ENCODE data around the gene ZNF507.
A peak's percentile ranks its signal among the peaks of the same experiment; 100 is the strongest.

ZNF507 gene

GRCh38 chr19:32345261-32346207, at the start of gene ZNF507:
TSS of gene ZNF507 (plus strand) at chr19:32345610. CDS start at chr19:32352831, 7,221 bp downstream.
- peak within 1 kb of the TSS; percentile 99 for H3K4me3 Mint-ChIP-seq
- peak within 1 kb of the TSS; percentile 97 for H3K27ac Mint-ChIP-seq
- peak; percentile 92 for DNase-seq
- H3K4me1 Mint-ChIP-seq (ENCODE audit: low read depth) = peaks cover 41% of the 10 kb centered on the region
- H3K9me3 Mint-ChIP-seq = peaks cover 3% of the 10 kb centered on the region
- H3K36me3 Mint-ChIP-seq (ENCODE audit: low read depth) = peaks cover 48% of the 10 kb centered on the region
- peaks cover 3% of the 10 kb centered on the region for H3K27me3 Mint-ChIP-seq

GRCh38 chr19:32296694-32297093, 48.7 kb upstream of the ZNF507 start:
- H3K27ac Mint-ChIP-seq = no peak overlapping the region
- H3K9me3 Mint-ChIP-seq = peaks cover 10% of the 10 kb centered on the region
- H3K36me3 Mint-ChIP-seq (ENCODE audit: low read depth) = no peaks in the 10 kb centered on the region
- H3K4me3 Mint-ChIP-seq = no peak overlapping the region
- DNase-seq = no peak
- no peaks in the 10 kb centered on the region for H3K4me1 Mint-ChIP-seq (ENCODE audit: low read depth)
- H3K27me3 Mint-ChIP-seq = peaks cover 10% of the 10 kb centered on the region

- H3K27me3 Mint-ChIP-seq = peaks cover 43% of the 10 kb centered on the region
- no peak for DNase-seq
- peaks cover 23% of the 10 kb centered on the region for H3K9me3 Mint-ChIP-seq
- H3K36me3 Mint-ChIP-seq (ENCODE audit: low read depth) = no peaks in the 10 kb centered on the region
- H3K4me1 Mint-ChIP-seq (ENCODE audit: low read depth) = no peaks in the 10 kb centered on the region
- H3K4me3 Mint-ChIP-seq = no peak overlapping the region
- no peak overlapping the region for H3K27ac Mint-ChIP-seq
These were observed 42.6 kb upstream of the ZNF507 start for GRCh38 chr19:32302778-32303177.

GRCh38 chr19:32303193-32303592, 42.2 kb upstream of the ZNF507 start:
- Mint-ChIP-seq H3K4me1 (ENCODE audit: low read depth) (no peaks in the 10 kb centered on the region), H3K27me3 (peaks cover 47% of the 10 kb centered on the region), H3K9me3 (peaks cover 23% of the 10 kb centered on the region), H3K27ac (no peak overlapping the region), H3K4me3 (no peak overlapping the region), H3K36me3 (ENCODE audit: low read depth) (no peaks in the 10 kb centered on the region)
- DNase-seq = no peak

GRCh38 chr19:32307591-32307990, 37.8 kb upstream of the ZNF507 start:
- Mint-ChIP-seq H3K4me3 (no peak overlapping the region), H3K27me3 (peaks cover 67% of the 10 kb centered on the region), H3K4me1 (ENCODE audit: low read depth) (no peaks in the 10 kb centered on the region), H3K27ac (no peak overlapping the region), H3K36me3 (ENCODE audit: low read depth) (no peaks in the 10 kb centered on the region), H3K9me3 (peaks cover 11% of the 10 kb centered on the region)
- DNase-seq = no peak

GRCh38 chr19:32308431-32309077, 36.9 kb upstream of the ZNF507 start:
- Mint-ChIP-seq H3K27ac (no peak overlapping the region), H3K27me3 (peaks cover 67% of the 10 kb centered on the region), H3K4me3 (no peak overlapping the region)

GRCh38 chr19:32309711-32310390, 35.6 kb upstream of the ZNF507 start:
- Mint-ChIP-seq H3K4me1 (ENCODE audit: low read depth) (no peaks in the 10 kb centered on the region), H3K9me3 (no peaks in the 10 kb centered on the region), H3K4me3 (no peak overlapping the region), H3K27me3 (peaks cover 58% of the 10 kb centered on the region), H3K36me3 (ENCODE audit: low read depth) (no peaks in the 10 kb centered on the region), H3K27ac (no peak overlapping the region)
- DNase-seq = no peak

More at GRCh38 chr19:32308431-32309077, 36.9 kb upstream of the ZNF507 start:
- H3K9me3 Mint-ChIP-seq = peaks cover 3% of the 10 kb centered on the region
- H3K36me3 Mint-ChIP-seq (ENCODE audit: low read depth) = no peaks in the 10 kb centered on the region
- H3K4me1 Mint-ChIP-seq (ENCODE audit: low read depth) = no peaks in the 10 kb centered on the region
- DNase-seq = no peak

- Mint-ChIP-seq H3K27ac (no peak overlapping the region), H3K4me1 (ENCODE audit: low read depth) (no peaks in the 10 kb centered on the region), H3K9me3 (no peaks in the 10 kb centered on the region), H3K4me3 (no peak overlapping the region), H3K27me3 (peaks cover 55% of the 10 kb centered on the region), H3K36me3 (ENCODE audit: low read depth) (no peaks in the 10 kb centered on the region)
- DNase-seq = no peak
These were observed 34.0 kb upstream of the ZNF507 start for GRCh38 chr19:32311371-32311770.

- H3K27ac Mint-ChIP-seq = no peak overlapping the region
- no peak overlapping the region for H3K4me3 Mint-ChIP-seq
- H3K4me1 Mint-ChIP-seq (ENCODE audit: low read depth) = peaks cover under 1% of the 10 kb centered on the region
- H3K36me3 Mint-ChIP-seq (ENCODE audit: low read depth) = no peaks in the 10 kb centered on the region
- no peaks in the 10 kb centered on the region for H3K9me3 Mint-ChIP-seq
- peaks cover 32% of the 10 kb centered on the region for H3K27me3 Mint-ChIP-seq
- DNase-seq = no peak
These were observed 31.7 kb upstream of the ZNF507 start for GRCh38 chr19:32313569-32314265.

GRCh38 chr19:32316034-32316433, 29.4 kb upstream of the ZNF507 start:
- H3K4me1 Mint-ChIP-seq (ENCODE audit: low read depth) = peaks cover 6% of the 10 kb centered on the region
- no peaks in the 10 kb centered on the region for H3K36me3 Mint-ChIP-seq (ENCODE audit: low read depth)
- no peak for DNase-seq
- H3K4me3 Mint-ChIP-seq = no peak overlapping the region
- H3K9me3 Mint-ChIP-seq = no peaks in the 10 kb centered on the region
- peaks cover 23% of the 10 kb centered on the region for H3K27me3 Mint-ChIP-seq
- H3K27ac Mint-ChIP-seq = no peak overlapping the region

GRCh38 chr19:32317086-32317485, 28.3 kb upstream of the ZNF507 start:
- Mint-ChIP-seq H3K27me3 (peaks cover 19% of the 10 kb centered on the region), H3K27ac (no peak overlapping the region), H3K9me3 (no peaks in the 10 kb centered on the region), H3K4me1 (ENCODE audit: low read depth) (peaks cover 6% of the 10 kb centered on the region), H3K36me3 (ENCODE audit: low read depth) (no peaks in the 10 kb centered on the region), H3K4me3 (no peak overlapping the region)
- DNase-seq = no peak

- Mint-ChIP-seq H3K9me3 (no peaks in the 10 kb centered on the region), H3K36me3 (ENCODE audit: low read depth) (no peaks in the 10 kb centered on the region), H3K27me3 (peaks cover 18% of the 10 kb centered on the region), H3K27ac (no peak overlapping the region), H3K4me1 (ENCODE audit: low read depth) (peaks cover 6% of the 10 kb centered on the region), H3K4me3 (no peak overlapping the region)
- DNase-seq = no peak
These were observed 26.4 kb upstream of the ZNF507 start for GRCh38 chr19:32318884-32319520.

GRCh38 chr19:32322541-32322940, 22.9 kb upstream of the ZNF507 start:
- Mint-ChIP-seq H3K27ac (no peak overlapping the region), H3K36me3 (ENCODE audit: low read depth) (no peaks in the 10 kb centered on the region), H3K4me1 (ENCODE audit: low read depth) (peaks cover 6% of the 10 kb centered on the region), H3K4me3 (no peak overlapping the region), H3K27me3 (peaks cover 31% of the 10 kb centered on the region), H3K9me3 (no peaks in the 10 kb centered on the region)
- no peak for DNase-seq
